Measurements from ENCODE around the gene SMARCC1.

The SMARCC1 gene

GRCh38 chr3:47635536-47635935, 146.2 kb downstream of the SMARCC1 start:
- Histone ChIP-seq H3K9ac (ENCODE audit: low read depth, low read length) (no peak overlapping the region), H3K4me1 (ENCODE audit: control insufficient read depth, insufficient read depth, low read length) (no peaks in the 10 kb centered on the region), H3K36me3 (ENCODE audit: control insufficient read depth, insufficient read depth, low read length) (peaks cover 90% of the 10 kb centered on the region), H3K4me3 (ENCODE audit: low read depth, low read length) (no peak overlapping the region), H3K27me3 (ENCODE audit: control insufficient read depth, insufficient read depth, low read length) (no peaks in the 10 kb centered on the region), H3K9me3 (ENCODE audit: control insufficient read depth, insufficient read depth, low read length) (no peaks in the 10 kb centered on the region), H3K27ac (ENCODE audit: low read depth, low read length) (no peak overlapping the region)

GRCh38 chr3:47634996-47635395, 146.7 kb downstream of the SMARCC1 start:
- H3K27ac ChIP-seq (ENCODE audit: low read depth, low read length), result no peak overlapping the region
- peaks cover 94% of the 10 kb centered on the region for H3K36me3 ChIP-seq (ENCODE audit: control insufficient read depth, insufficient read depth, low read length)
- no peak overlapping the region for H3K4me3 ChIP-seq (ENCODE audit: low read depth, low read length)
- H3K9me3 ChIP-seq (ENCODE audit: control insufficient read depth, insufficient read depth, low read length), result no peaks in the 10 kb centered on the region
- no peak overlapping the region for H3K9ac ChIP-seq (ENCODE audit: low read depth, low read length)
- H3K4me1 ChIP-seq (ENCODE audit: control insufficient read depth, insufficient read depth, low read length), result no peaks in the 10 kb centered on the region
- H3K27me3 ChIP-seq (ENCODE audit: control insufficient read depth, insufficient read depth, low read length), result no peaks in the 10 kb centered on the region

GRCh38 chr3:47630810-47631209, 150.9 kb downstream of the SMARCC1 start:
- Histone ChIP-seq H3K4me1 (ENCODE audit: control insufficient read depth, insufficient read depth, low read length) (no peaks in the 10 kb centered on the region), H3K27ac (ENCODE audit: low read depth, low read length) (no peak overlapping the region), H3K9ac (ENCODE audit: low read depth, low read length) (no peak overlapping the region), H3K27me3 (ENCODE audit: control insufficient read depth, insufficient read depth, low read length) (no peaks in the 10 kb centered on the region), H3K9me3 (ENCODE audit: control insufficient read depth, insufficient read depth, low read length) (no peaks in the 10 kb centered on the region), H3K36me3 (ENCODE audit: control insufficient read depth, insufficient read depth, low read length) (peaks cover 96% of the 10 kb centered on the region), H3K4me3 (ENCODE audit: low read depth, low read length) (no peak overlapping the region)

- no peak overlapping the region for H3K9ac ChIP-seq (ENCODE audit: low read depth, low read length)
- H3K27ac ChIP-seq (ENCODE audit: low read depth, low read length), result no peak overlapping the region
- H3K4me1 ChIP-seq (ENCODE audit: control insufficient read depth, insufficient read depth, low read length), result no peaks in the 10 kb centered on the region
- H3K27me3 ChIP-seq (ENCODE audit: control insufficient read depth, insufficient read depth, low read length), result no peaks in the 10 kb centered on the region
- H3K9me3 ChIP-seq (ENCODE audit: control insufficient read depth, insufficient read depth, low read length), result no peaks in the 10 kb centered on the region
- peaks cover 96% of the 10 kb centered on the region for H3K36me3 ChIP-seq (ENCODE audit: control insufficient read depth, insufficient read depth, low read length)
- no peak overlapping the region for H3K4me3 ChIP-seq (ENCODE audit: low read depth, low read length)
These were observed 151.9 kb downstream of the SMARCC1 start for GRCh38 chr3:47629770-47630169.

GRCh38 chr3:47628426-47628825, 153.3 kb downstream of the SMARCC1 start:
- Histone ChIP-seq H3K4me3 (ENCODE audit: low read depth, low read length) (no peak overlapping the region), H3K4me1 (ENCODE audit: control insufficient read depth, insufficient read depth, low read length) (no peaks in the 10 kb centered on the region), H3K27ac (ENCODE audit: low read depth, low read length) (no peak overlapping the region), H3K36me3 (ENCODE audit: control insufficient read depth, insufficient read depth, low read length) (peaks cover 98% of the 10 kb centered on the region), H3K27me3 (ENCODE audit: control insufficient read depth, insufficient read depth, low read length) (no peaks in the 10 kb centered on the region), H3K9me3 (ENCODE audit: control insufficient read depth, insufficient read depth, low read length) (no peaks in the 10 kb centered on the region), H3K9ac (ENCODE audit: low read depth, low read length) (no peak overlapping the region)

- H3K36me3 ChIP-seq (ENCODE audit: control insufficient read depth, insufficient read depth, low read length), result peaks cover 98% of the 10 kb centered on the region
- no peak overlapping the region for H3K27ac ChIP-seq (ENCODE audit: low read depth, low read length)
- H3K9ac ChIP-seq (ENCODE audit: low read depth, low read length), result no peak overlapping the region
- H3K4me3 ChIP-seq (ENCODE audit: low read depth, low read length), result no peak overlapping the region
- H3K4me1 ChIP-seq (ENCODE audit: control insufficient read depth, insufficient read depth, low read length), result no peaks in the 10 kb centered on the region
- H3K27me3 ChIP-seq (ENCODE audit: control insufficient read depth, insufficient read depth, low read length), result no peaks in the 10 kb centered on the region
- no peaks in the 10 kb centered on the region for H3K9me3 ChIP-seq (ENCODE audit: control insufficient read depth, insufficient read depth, low read length)
These were observed 158.8 kb downstream of the SMARCC1 start for GRCh38 chr3:47622671-47623461.

- Histone ChIP-seq H3K9me3 (ENCODE audit: control insufficient read depth, insufficient read depth, low read length) (no peaks in the 10 kb centered on the region), H3K4me1 (ENCODE audit: control insufficient read depth, insufficient read depth, low read length) (peaks cover 7% of the 10 kb centered on the region; the same call in 1 of the 2 replicates), H3K27me3 (ENCODE audit: control insufficient read depth, insufficient read depth, low read length) (no peaks in the 10 kb centered on the region), H3K4me3 (ENCODE audit: low read depth, low read length) (no peak overlapping the region), H3K9ac (ENCODE audit: low read depth, low read length) (no peak overlapping the region), H3K36me3 (ENCODE audit: control insufficient read depth, insufficient read depth, low read length) (peaks cover 92% of the 10 kb centered on the region), H3K27ac (ENCODE audit: low read depth, low read length) (no peak overlapping the region)
These were observed 164.3 kb downstream of the SMARCC1 start for GRCh38 chr3:47617086-47618010.

GRCh38 chr3:47614788-47615187, 166.9 kb downstream of the SMARCC1 start:
- H3K27me3 ChIP-seq (ENCODE audit: control insufficient read depth, insufficient read depth, low read length), result no peaks in the 10 kb centered on the region
- peaks cover 94% of the 10 kb centered on the region for H3K36me3 ChIP-seq (ENCODE audit: control insufficient read depth, insufficient read depth, low read length)
- H3K9me3 ChIP-seq (ENCODE audit: control insufficient read depth, insufficient read depth, low read length), result no peaks in the 10 kb centered on the region
- H3K4me1 ChIP-seq (ENCODE audit: control insufficient read depth, insufficient read depth, low read length), result peaks cover 7% of the 10 kb centered on the region; the same call in 1 of the 2 replicates
- H3K9ac ChIP-seq (ENCODE audit: low read depth, low read length), result no peak overlapping the region
- H3K4me3 ChIP-seq (ENCODE audit: low read depth, low read length), result no peak overlapping the region
- no peak overlapping the region for H3K27ac ChIP-seq (ENCODE audit: low read depth, low read length)

GRCh38 chr3:47613722-47614121, 168.0 kb downstream of the SMARCC1 start:
- Histone ChIP-seq H3K27ac (ENCODE audit: low read depth, low read length) (no peak overlapping the region), H3K4me1 (ENCODE audit: control insufficient read depth, insufficient read depth, low read length) (peaks cover 7% of the 10 kb centered on the region; the same call in 1 of the 2 replicates), H3K36me3 (ENCODE audit: control insufficient read depth, insufficient read depth, low read length) (peaks cover 92% of the 10 kb centered on the region)

GRCh38 chr3:47612879-47613278, 168.8 kb downstream of the SMARCC1 start:
- Histone ChIP-seq H3K4me3 (ENCODE audit: low read depth, low read length) (no peak overlapping the region), H3K27ac (ENCODE audit: low read depth, low read length) (no peak overlapping the region), H3K27me3 (ENCODE audit: control insufficient read depth, insufficient read depth, low read length) (no peaks in the 10 kb centered on the region), H3K9me3 (ENCODE audit: control insufficient read depth, insufficient read depth, low read length) (no peaks in the 10 kb centered on the region), H3K9ac (ENCODE audit: low read depth, low read length) (no peak overlapping the region), H3K4me1 (ENCODE audit: control insufficient read depth, insufficient read depth, low read length) (peaks cover 7% of the 10 kb centered on the region; the same call in 1 of the 2 replicates), H3K36me3 (ENCODE audit: control insufficient read depth, insufficient read depth, low read length) (peaks cover 92% of the 10 kb centered on the region)

More at GRCh38 chr3:47613722-47614121, 168.0 kb downstream of the SMARCC1 start:
- no peaks in the 10 kb centered on the region for H3K27me3 ChIP-seq (ENCODE audit: control insufficient read depth, insufficient read depth, low read length)
- H3K9me3 ChIP-seq (ENCODE audit: control insufficient read depth, insufficient read depth, low read length), result no peaks in the 10 kb centered on the region
- no peak overlapping the region for H3K9ac ChIP-seq (ENCODE audit: low read depth, low read length)
- no peak overlapping the region for H3K4me3 ChIP-seq (ENCODE audit: low read depth, low read length)

- Histone ChIP-seq H3K9ac (ENCODE audit: low read depth, low read length) (no peak overlapping the region), H3K27me3 (ENCODE audit: control insufficient read depth, insufficient read depth, low read length) (no peaks in the 10 kb centered on the region), H3K9me3 (ENCODE audit: control insufficient read depth, insufficient read depth, low read length) (no peaks in the 10 kb centered on the region), H3K36me3 (ENCODE audit: control insufficient read depth, insufficient read depth, low read length) (peaks cover 92% of the 10 kb centered on the region), H3K27ac (ENCODE audit: low read depth, low read length) (no peak overlapping the region), H3K4me1 (ENCODE audit: control insufficient read depth, insufficient read depth, low read length) (peaks cover 7% of the 10 kb centered on the region; the same call in 1 of the 2 replicates), H3K4me3 (ENCODE audit: low read depth, low read length) (no peak overlapping the region)
These were observed 169.5 kb downstream of the SMARCC1 start for GRCh38 chr3:47612178-47612577.

Measured in HUES48 (cell line).